ENCODE results near the gene CYP46A1.

CYP46A1 gene

GRCh38 chr14:99747582-99748330 lies 63.7 kb downstream of the CYP46A1 start:
- DNase-seq, result no peak

DNA sequence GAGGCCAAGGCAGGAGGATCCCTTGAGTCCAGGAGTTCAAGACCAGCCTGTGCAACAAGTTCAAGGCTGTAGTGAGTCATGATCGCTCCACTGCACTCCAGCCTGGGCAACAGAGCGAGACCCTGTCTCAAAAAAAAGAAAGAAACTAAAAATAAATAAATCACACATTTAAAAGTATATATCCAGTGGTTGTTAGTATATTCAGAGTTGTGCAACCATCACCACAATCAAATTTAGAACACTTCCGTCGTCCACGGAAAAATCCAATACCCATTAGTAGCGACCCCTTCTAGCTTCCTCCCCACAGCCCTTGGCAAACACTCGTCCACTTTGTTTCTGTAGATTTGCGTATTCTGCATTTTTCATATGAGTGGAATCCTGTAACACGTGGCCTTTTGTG lies 64.4 kb downstream of the CYP46A1 start:
- no peak for DNase-seq

DNA sequence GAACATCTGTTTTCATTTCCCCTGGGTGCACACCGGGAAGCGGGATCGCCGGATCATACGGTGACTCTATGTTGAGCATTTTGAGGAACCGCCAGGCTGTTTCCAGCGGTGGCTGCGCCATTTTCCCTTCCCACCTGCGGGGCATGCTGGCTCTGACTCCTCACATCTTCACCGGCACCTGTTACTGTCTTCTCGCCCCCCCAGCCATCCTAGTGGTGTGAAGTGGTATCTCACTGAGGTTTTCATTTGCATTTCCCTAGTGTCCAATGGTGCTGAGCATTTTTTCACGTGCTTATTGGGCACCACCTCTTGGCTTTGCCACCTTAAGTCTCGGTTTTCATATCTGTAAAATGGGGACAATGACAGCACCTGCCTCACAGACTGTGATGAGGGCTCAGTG lies 65.0 kb downstream of the CYP46A1 start:
- no peak for DNase-seq

DNA sequence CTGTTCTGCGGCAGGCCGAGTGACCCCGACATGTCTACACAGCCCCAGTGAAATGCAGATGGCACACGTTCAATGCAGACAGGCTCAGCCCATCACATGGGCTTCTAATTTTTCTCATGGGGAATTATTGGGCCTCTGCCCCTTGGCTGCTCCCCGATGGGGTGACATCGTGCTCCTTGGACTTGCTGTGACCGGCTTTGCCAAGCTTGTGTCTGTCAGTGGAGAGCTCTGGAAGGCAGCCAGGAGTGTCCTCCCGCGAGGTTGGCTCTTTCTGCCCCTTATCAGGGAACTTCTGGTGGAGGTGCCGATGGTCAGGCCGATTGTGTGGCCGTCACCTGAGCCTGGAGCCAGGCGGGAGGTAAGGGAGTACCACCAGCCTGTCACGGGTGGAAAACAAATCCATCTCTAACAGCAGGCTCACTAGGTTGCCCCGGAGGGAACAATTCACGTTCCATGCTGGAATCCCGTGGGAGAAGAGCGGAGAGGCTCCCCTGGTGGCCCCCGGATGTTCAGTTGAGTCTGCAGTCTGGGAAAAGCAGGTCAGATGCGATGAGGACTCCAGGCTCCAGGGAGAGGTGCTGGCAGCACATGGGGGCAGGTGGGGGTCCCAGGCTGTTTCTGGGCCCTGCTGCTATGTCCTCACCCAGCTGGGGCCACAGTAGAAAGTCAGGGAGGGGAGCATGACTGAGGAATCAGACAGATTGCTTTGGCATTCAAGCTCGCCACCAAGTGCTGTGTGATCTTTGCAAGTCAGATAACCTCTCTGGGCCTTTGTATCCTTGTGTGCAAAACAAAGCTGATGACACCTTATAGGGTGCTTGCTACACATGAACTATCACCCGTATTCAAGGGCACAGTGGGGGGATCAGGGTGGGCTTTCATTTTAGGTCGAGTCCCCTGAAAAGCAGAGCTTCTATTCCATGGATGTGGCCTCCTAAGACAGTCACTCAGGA lies 65.9 kb downstream of the CYP46A1 start:
- DNase-seq, result no peak

DNA sequence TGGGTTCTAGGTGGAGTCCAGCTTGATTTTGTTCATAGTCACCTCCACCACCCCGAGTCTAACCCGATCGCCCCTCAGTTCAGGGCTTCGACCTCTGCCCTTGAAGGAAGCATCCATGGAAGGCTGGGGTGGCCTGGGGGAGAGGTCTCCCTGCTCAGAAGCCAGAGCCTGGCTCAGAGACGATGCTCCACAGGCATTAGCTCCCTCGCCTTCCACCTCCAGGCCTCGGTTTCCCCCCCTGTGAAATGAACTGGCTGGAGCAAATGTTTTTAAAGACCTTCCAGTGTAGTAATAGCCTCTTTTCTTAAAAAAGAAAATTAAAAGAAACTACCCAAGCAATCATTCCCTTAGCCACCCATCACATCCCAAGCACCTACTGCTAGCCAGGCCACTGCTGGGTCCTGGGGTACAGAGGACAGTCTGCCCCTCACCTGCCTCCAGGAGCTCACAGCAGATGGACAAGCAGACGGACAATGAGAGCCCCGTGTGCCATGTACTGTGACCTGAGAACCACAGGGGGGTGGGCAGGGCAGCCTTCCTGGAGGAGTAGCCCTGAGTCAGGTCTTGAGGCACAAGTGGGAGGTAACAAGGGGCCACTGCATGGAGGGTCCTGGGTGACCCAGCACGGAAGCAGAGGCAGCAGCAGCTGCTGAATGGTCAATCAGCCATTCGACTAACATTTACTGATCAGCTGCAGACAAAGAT lies 66.8 kb downstream of the CYP46A1 start:
- DNase-seq, result no peak

DNA sequence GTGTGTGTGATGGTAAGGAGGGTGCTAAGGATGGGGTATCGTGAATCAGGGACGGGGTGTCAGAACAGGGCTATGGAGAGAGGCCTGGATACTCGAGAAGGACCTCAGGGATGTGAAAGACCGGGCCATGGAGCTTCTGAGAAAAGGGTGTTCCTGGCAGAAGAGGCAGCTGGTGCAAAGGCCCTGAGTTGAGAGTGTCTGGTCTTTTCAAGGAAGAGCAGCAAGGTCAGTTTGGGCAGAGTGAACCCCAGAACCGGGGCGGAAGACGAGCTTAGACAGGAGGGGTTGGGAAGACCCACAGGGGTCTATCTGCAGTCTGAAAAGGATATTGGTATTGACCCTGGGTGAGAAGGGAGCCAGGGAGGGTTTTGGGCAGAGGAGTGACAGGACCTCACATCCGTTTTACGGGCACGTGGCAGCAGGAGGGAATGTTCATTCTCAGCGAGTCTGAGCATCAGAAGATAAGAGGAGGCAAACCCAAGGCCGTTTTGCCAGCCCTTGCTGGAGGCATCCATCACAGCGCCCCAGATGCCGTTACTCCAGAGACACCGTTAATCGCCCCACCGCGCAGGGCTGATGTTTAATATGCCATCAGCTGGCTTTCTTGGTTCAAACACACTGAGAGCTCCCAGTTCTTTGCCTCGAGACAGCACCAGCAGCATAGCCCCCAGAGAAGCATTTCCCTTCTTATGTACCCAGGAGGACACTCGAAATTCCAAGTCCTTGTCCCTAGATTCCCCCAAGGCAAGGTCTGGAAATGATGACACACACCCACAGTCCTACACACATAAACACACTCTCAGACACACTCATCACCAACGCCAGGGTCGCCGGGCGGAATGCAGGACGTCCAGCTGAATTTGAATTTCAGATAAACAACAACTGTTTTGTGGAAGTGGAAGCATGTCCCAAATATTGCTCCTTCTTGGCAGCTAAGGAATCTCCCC lies 67.7 kb downstream of the CYP46A1 start:
- no peak for DNase-seq

GRCh38 chr14:99752486-99753121 lies 68.5 kb downstream of the CYP46A1 start:
- DNase-seq, result no peak

GRCh38 chr14:99753225-99754140 lies 69.4 kb downstream of the CYP46A1 start:
- no peak for DNase-seq

- no peak for DNase-seq
Measured at GRCh38 chr14:99754141-99755067, 70.3 kb downstream of the CYP46A1 start.

DNA sequence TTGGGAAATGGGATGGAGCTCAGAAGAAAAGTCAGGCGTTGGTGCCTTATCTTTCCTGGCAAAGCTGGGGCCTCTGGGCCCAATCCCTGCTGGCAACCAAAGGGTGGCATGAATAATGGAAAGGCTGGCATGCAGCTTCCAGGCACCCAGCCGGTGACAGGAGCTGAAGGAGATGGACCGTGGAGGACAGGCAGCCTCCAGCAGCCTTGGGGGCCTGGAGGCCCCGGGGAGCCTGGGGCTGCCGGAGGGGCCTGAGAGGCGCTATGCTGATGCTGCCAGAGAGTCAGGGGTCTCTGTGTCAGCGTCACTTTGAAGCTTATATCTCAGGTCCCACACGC lies 70.9 kb downstream of the CYP46A1 start:
- DNase-seq, result no peak

GRCh38 chr14:99755629-99756603 lies 71.8 kb downstream of the CYP46A1 start:
- DNase-seq, result no peak

DNA sequence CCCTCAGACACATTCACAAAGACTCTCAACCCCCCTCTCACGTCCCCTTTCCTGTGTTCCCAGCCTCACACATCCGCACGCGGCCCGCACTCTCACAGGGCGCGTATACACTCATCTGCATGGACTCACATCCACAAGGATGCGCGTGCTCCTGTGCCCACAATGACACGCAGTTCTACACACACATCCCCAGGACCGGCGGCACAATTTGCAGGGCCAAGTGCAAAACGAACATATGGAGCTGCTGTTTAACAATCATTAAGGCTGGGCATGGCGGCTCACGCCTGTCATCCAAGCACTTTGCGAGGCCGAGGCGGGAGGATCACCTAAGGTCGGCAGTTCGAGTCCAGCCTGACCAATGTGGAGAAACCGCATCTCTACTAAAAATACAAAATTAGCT lies 72.7 kb downstream of the CYP46A1 start:
- no peak for DNase-seq

- no peak for DNase-seq
Measured at GRCh38 chr14:99757331-99758070, 73.4 kb downstream of the CYP46A1 start.

DNA sequence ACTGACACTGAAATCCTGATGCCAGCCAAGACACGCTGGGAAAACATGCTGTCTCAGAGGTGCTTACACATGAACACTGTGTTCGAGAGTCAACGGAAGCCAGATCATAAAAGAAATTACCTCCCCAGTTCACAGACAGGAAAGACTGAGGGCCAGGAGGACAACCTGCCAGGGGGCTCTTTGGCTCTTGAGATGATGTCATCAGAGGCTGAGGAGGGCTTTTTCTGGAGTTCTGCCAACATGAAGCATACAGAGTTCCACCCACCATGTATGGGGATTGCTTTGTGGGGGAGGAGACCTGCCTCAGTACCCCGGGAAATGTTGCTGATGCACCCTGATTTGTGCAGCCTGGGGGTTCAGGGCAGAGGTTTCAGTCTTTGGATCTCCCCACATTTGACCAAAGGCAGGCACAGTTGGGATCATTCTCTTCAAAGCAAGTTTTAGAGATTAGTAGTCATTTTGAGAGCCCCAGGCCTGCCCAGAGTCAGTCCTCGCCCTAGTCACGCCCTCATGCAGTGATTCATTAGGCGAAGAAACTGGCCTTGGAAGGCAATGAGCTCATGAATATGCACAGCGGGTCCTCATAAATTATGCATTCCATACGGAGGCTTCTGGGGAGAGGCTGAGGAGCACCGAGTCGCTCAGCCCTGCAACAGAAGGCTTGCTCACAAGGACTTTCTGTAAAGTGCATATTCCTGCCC lies 74.2 kb downstream of the CYP46A1 start:
- DNase-seq, result no peak

GRCh38 chr14:99758872-99759545 lies 74.9 kb downstream of the CYP46A1 start:
- DNase-seq, result no peak

GRCh38 chr14:99759546-99759925 lies 75.4 kb downstream of the CYP46A1 start:
- no peak for DNase-seq
